GM12874 (cell line): ENCODE results near the gene CARD18.

ENCODE experiments used
- TF ChIP-seq, protein P1 (sequence below): IDR thresholded peaks from 2 replicates; pipeline ENCODE4 v1.5.1; 2011; ENCODE audit warnings: low read depth, mild to moderate bottlenecking, control low read depth, low read length, moderate library complexity; ENCODE audit not compliant: insufficient read depth

Gene CARD18

GRCh38 chr11:105135883-105136282 lies 3.7 kb downstream of the CARD18 start:
- TF ChIP-seq, protein P1, sequence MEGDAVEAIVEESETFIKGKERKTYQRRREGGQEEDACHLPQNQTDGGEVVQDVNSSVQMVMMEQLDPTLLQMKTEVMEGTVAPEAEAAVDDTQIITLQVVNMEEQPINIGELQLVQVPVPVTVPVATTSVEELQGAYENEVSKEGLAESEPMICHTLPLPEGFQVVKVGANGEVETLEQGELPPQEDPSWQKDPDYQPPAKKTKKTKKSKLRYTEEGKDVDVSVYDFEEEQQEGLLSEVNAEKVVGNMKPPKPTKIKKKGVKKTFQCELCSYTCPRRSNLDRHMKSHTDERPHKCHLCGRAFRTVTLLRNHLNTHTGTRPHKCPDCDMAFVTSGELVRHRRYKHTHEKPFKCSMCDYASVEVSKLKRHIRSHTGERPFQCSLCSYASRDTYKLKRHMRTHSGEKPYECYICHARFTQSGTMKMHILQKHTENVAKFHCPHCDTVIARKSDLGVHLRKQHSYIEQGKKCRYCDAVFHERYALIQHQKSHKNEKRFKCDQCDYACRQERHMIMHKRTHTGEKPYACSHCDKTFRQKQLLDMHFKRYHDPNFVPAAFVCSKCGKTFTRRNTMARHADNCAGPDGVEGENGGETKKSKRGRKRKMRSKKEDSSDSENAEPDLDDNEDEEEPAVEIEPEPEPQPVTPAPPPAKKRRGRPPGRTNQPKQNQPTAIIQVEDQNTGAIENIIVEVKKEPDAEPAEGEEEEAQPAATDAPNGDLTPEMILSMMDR = no peak

GRCh38 chr11:105132716-105133511 lies 6.7 kb downstream of the CARD18 start:
- TF ChIP-seq, protein P1 = no peak

- TF ChIP-seq, protein P1 = no peak
Observed at GRCh38 chr11:105130189-105130813, 9.3 kb downstream of the CARD18 start.

DNA sequence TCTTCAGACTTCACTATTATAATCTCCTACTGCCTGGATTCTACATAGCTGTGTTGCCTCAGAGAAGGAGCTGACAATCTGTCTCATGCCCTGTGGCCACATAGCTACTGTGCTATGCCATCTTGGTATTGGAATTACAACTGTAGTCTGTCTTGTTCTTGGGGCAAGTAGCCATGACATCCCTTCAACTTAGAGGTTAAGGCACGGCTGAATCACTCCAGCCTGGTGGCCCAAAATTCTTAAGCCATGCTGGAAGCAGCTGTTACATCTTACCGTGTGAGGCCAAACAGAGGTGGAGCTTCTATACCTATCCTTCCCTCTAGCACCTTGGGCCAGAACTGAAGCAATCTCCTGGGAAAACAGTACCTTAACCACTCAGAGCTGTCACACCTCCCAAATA lies 14.8 kb downstream of the CARD18 start:
- TF ChIP-seq, protein P1 = no peak

GRCh38 chr11:105111145-105111944 lies 28.2 kb downstream of the CARD18 start:
- TF ChIP-seq, protein P1 = no peak

GRCh38 chr11:105110688-105111030 lies 28.9 kb downstream of the CARD18 start:
- TF ChIP-seq, protein P1 = no peak
